Gastroesophageal sphincter (tissue), 2 donors: ENCODE results near the gene POU2F1.

Source experiments
- EP300 ChIP-seq: sonication (generic); formaldehyde crosslinking; IDR thresholded peaks from one replicate; pipeline ENCODE4 v1.6.1; 2017; ENCODE audit warnings: antibody characterized with exemption, mild to moderate bottlenecking
- POLR2AphosphoS5 ChIP-seq: sonication (generic); formaldehyde crosslinking; IDR thresholded peaks from one replicate; pipeline ENCODE4 v1.6.1; 2017; ENCODE audit warnings: antibody characterized with exemption

- TF ChIP-seq EP300: no peak
- TF ChIP-seq POLR2AphosphoS5: no peak
Observed at GRCh38 chr1:167446966-167447365, 226.3 kb downstream of the POU2F1 start.
